H1 (cell line): ENCODE data around the gene GPRIN3.

Source experiments
- CTCF ChIP-seq, 3 experiments: IDR thresholded peaks; 1 replicate in 2 of 3; 2 replicates in 1 of 3; pipeline versions ENCODE4 v1.5.1 to v1.6.1; 2011; ENCODE audit warnings: low read length in 3 of 3, mild to moderate bottlenecking in 3 of 3, inconsistent platforms in 2 of 3, low read depth in 1 of 3, moderate library complexity in 1 of 3; ENCODE audit not compliant: insufficient read depth in 1 of 3; ENCODE audit errors: control extremely low read depth in 1 of 3
- EGR1 ChIP-seq: IDR thresholded peaks from 2 replicates; pipeline ENCODE4 v1.6.1; 2011; ENCODE audit warnings: low read depth, low read length, borderline replicate concordance
- MAFK ChIP-seq: IDR thresholded peaks from 2 replicates; pipeline ENCODE4 v1.6.1; 2012; ENCODE audit warnings: low read depth, mild to moderate bottlenecking, improper control_type of control experiment, low read length
- POLR2AphosphoS5 ChIP-seq: IDR thresholded peaks from 2 replicates; pipeline ENCODE4 v1.6.1; 2011; ENCODE audit warnings: low read depth, low read length
- SP1 ChIP-seq: IDR thresholded peaks from 2 replicates; pipeline ENCODE4 v1.6.1; 2011; ENCODE audit warnings: low read depth, low read length
- SUZ12 ChIP-seq: fragments of 200-600 bp; sonication (generic); IDR thresholded peaks from 2 replicates; pipeline ENCODE4 v1.6.1; 2012; ENCODE audit warnings: mild to moderate bottlenecking, inconsistent platforms, low read length, moderate library complexity, mixed read lengths

GRCh38 chr4:89311433-89311832, 3.8 kb upstream of the GPRIN3 start:
- TF ChIP-seq POLR2AphosphoS5 = no peak
- TF ChIP-seq CTCF (IDR thresholded peaks at IDR 0.05; ENCODE audit: control extremely low read depth in 1 of 3, insufficient read depth in 1 of 3, low read depth in 1 of 3, low read length in 3 of 3) = no peak
- no peak for TF ChIP-seq SP1
- no peak for TF ChIP-seq EGR1
- TF ChIP-seq MAFK = no peak
- TF ChIP-seq SUZ12 = no peak
